HG03196 (cell line): ENCODE data around the gene CLEC19A.
"Not testable (repeated sequence)": the region's sequence is repeated elsewhere in the genome, so short reads cannot be mapped to it uniquely, and the experiment has no call there.

ENCODE experiments used
- ATAC-seq: cut with Tn5 transposase; IDR thresholded peaks from one replicate; pipeline ENCODE4 v1.9.1; 2021; ENCODE audit not compliant: unreplicated experiment

The CLEC19A gene

GRCh38 chr16:19321186-19321585 is 35.7 kb downstream of the CLEC19A start:
- not testable (repeated sequence) for ATAC-seq

DNA sequence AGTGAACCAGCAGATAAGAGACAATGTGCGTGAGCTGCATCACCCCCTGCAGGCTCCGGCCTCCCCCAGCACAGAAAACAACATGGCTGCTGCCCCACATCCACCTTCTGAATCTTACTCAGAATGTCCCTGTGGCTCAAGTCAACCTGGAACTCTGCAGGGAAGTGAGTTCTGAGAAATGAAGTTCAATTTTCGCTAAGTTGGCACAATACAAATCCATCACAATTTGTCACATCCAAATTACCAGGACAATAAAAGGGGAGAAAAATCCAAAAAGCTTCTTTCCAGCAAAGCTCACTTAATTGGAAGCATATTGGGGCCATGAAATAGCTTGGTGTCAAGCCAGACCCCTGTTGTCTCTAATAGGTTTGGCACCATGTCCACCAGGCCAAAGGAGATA is 38.1 kb downstream of the CLEC19A start:
- ATAC-seq = no peak

DNA sequence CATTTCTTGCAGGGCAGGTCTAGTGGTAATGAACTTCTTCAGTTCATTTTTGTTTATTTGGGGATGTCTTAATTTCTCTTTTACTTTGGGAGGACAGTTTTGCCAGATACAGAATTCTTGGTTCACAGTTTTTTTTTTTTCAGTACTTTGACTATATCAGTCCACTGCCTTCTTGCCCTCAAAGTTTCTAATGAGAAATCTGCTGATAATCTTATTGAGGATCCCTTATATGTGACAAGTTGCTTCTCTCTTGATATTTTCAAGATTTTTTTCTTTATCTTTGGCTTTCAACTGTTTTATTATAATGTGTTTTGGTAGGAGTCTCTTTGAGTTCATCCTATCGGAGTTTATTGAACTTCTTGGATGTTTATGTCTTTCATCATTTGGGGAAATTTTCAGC is 42.8 kb downstream of the CLEC19A start:
- ATAC-seq = no peak

- no peak for ATAC-seq
Measured at GRCh38 chr16:19329932-19330331, 44.4 kb downstream of the CLEC19A start.

DNA sequence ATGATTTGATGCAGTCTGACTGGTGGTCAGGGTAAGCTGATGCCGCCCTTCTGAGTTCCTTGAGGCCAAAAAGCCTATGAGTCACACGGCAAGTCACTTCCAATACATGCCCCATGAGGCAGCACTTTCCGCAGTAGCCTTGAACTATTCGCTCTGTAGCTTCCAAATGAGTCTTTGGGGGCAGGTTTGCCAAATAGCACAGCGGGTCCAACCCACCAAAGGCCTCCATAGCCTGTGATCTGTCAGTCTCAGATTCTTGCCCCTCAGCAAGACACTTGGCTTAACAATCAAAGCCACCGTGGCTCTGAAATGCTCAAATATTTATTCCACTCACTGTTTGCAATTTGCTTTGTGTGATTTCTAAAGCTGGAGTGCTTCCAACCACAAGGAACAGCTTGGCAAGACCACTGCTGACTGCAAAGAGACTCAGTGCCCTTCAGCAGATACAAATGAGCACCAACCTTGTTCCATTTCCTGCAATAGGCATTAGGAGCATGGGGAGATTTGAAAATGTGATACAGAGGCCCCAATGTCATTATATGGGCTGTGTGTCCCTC is 45.4 kb downstream of the CLEC19A start:
- no peak for ATAC-seq

DNA sequence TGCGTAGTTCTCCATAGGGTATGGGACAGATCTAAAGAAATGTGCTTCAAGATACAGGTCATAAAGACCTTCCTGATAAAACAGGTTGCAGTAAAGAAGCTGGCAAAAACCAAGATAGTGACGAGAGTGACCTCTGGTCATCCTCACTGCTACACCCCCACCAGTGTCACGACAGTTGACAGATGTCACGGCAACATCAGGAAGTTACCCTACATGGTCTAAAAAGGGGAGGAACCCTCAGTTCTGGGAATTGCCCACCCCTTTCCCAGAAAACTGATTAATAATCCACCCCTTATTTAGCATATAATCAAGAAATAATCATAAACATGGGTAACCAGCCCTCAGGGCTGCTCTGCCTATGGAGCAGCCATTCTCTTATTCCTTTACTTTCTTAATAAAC is 46.3 kb downstream of the CLEC19A start:
- no peak for ATAC-seq

DNA sequence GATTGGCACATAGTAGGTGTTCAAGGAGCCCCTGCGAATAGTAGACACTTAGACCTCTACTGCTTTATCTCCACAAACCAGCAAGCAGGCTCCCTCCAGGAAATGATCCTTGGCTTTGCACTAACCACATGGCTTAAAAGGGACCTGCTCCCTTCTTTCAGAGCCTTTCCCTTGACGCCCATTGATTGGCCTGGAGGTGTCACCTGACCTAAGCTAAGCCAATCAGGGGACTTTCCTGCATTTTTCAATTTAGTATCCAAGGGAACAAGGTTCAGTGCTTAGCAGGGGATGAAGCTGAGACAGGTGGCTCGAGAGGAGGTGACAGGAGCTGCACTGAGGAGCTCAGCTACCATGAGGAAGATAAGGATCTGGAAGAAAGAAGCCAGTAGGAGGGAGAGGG is 52.8 kb downstream of the CLEC19A start:
- no peak for ATAC-seq

DNA sequence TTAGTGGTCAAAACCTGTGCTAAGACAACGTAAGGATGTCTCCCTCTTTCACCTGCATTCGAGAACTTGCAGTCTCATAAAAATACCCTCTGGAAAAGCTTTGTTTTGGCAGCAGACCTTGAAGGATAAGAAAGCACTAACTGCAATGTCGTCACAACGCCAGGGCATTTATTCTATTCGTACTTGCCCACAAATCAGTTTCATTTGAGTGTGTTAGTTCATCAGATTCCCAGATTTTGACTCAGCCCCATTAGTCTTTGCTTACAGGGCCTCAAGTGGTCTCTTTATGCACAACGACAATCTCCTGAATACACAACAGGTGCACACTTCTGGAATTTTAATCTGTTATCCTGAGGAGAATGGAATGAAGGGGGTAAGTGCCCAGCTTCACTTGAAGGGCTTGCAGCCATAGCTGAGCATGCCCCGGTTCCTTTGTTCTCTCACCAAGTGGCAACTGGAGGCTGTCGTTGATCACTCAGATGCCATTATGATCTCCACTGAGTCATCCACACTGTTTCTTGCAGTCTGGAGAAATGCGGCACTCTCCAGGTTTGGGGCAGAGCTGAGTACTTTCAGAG is 58.8 kb downstream of the CLEC19A start:
- ATAC-seq = no peak

GRCh38 chr16:19344980-19345379 is 59.4 kb downstream of the CLEC19A start:
- ATAC-seq = no peak

GRCh38 chr16:19346335-19346922 is 60.9 kb downstream of the CLEC19A start:
- ATAC-seq = no peak

DNA sequence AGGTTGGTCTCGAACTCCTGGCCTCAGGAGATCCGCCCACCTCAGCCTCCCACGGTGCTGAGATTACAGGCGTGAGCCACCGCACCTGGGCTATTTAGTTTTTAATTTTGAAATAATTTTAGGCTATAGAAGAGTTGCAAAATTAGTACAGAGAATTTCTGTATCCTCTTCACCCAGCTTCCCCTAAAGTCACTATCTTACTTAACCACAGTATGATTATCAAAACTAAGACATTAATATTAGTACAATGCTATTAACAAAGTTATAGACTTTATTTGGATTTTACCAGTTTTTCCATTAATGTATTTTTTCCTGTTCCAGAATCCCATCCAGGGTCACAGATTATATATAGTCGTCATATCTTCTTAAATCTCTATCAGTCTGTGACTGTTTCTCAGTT is 62.6 kb downstream of the CLEC19A start:
- no peak for ATAC-seq

GRCh38 chr16:19348578-19349315 is 63.2 kb downstream of the CLEC19A start:
- ATAC-seq = no peak

- no peak for ATAC-seq
Measured at GRCh38 chr16:19354371-19354770, 68.8 kb downstream of the CLEC19A start.

- no peak for ATAC-seq
Measured at GRCh38 chr16:19356024-19356952, 70.8 kb downstream of the CLEC19A start.

DNA sequence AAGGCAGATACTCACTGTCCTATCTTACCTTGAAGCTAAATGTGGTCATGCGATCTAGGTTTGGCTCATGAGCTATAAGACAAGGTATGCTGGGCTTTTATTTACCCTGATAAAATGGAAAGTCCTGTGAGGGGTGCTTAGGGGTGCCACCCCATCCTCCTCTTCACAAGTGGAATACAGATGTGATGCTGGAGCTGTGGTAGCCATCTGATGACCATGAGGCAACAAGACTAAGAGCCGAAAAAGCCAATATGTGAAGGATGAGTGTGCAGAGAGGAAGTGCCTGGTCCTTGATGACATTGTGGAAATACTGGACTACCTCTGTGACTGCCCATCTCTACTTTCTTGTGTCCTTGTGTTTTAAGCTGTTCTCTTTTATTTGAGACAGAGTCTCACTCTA is 74.0 kb downstream of the CLEC19A start:
- no peak for ATAC-seq
